Large intestine (tissue), 3 donors: Measurements from ENCODE around the gene SRGAP2C. TPM values are rescaled to one million over a fixed set of nuclear protein-coding genes. Genes with fewer than 3 reads are reported as not detected.
"Not testable (repeated sequence)": the region's sequence is repeated elsewhere in the genome, so short reads cannot be mapped to it uniquely, and the experiment has no call there.

ENCODE experiments used
- DNase-seq, 2 donors: peaks; one replicate each; pipeline versions ENCODE4 v3.0.0 to v3.0.0-alpha.2; 2013
- H3K27ac ChIP-seq: one replicate; pipeline ENCODE4 v1.5.1; 2013; ENCODE audit warnings: low read length
- H3K27me3 ChIP-seq: 2 replicates; pipeline ENCODE4 v1.6.1; 2013; ENCODE audit warnings: low read length; ENCODE audit not compliant: control insufficient read depth, insufficient read depth
- H3K36me3 ChIP-seq: 2 replicates; pipeline ENCODE4 v1.6.1; 2013; ENCODE audit warnings: low read length; ENCODE audit not compliant: control insufficient read depth, insufficient read depth
- H3K4me1 ChIP-seq: one replicate; pipeline ENCODE4 v1.6.1; 2013; ENCODE audit warnings: low read length; ENCODE audit not compliant: control insufficient read depth, insufficient read depth
- H3K4me3 ChIP-seq: one replicate; pipeline ENCODE4 v1.5.1; 2013; ENCODE audit warnings: low read length
- H3K9me3 ChIP-seq: one replicate; pipeline ENCODE4 v1.6.1; 2013; ENCODE audit warnings: mild to moderate bottlenecking, low read depth, low read length, moderate library complexity; ENCODE audit not compliant: control insufficient read depth
- whole genome bisulfite sequencing: methylation state at CpG from one replicate; pipeline ENCODE4 v1.1.5; 2013; ENCODE audit warnings: low lambda C conversion rate; ENCODE audit not compliant: insufficient coverage; 5-methylcytosine and 5-hydroxymethylcytosine counted together
- polyA plus RNA-seq: library from polyadenylated mRNA; unstranded; fragments of 120-200 nt; gene quantifications from one replicate; pipeline ENCODE4 v1.2.1, GENCODE V29; 2013

Gene SRGAP2C
- polyA plus RNA-seq, 1 donor, result 6.6 TPM

- DNase-seq, H3K27ac ChIP-seq, H3K4me1 ChIP-seq, H3K36me3 ChIP-seq, H3K9me3 ChIP-seq, H3K4me3 ChIP-seq, H3K27me3 ChIP-seq: not testable (repeated sequence)
- no CpG with 5 or more reads among the region's 20 CpGs for WGBS
These were observed 1.4 kb downstream of the SRGAP2C start for GRCh38 chr1:121186191-121186590.

GRCh38 chr1:121187914-121188313 is 3.1 kb downstream of the SRGAP2C start:
- H3K4me3 ChIP-seq, H3K27ac ChIP-seq, H3K4me1 ChIP-seq, H3K9me3 ChIP-seq, H3K36me3 ChIP-seq, H3K27me3 ChIP-seq: not testable (repeated sequence)
- peak in 1 of 2 donors; percentile 1 for DNase-seq
- no CpG with 5 or more reads among the region's 5 CpGs for WGBS

GRCh38 chr1:121192512-121192911 is 7.7 kb downstream of the SRGAP2C start:
- H3K9me3 ChIP-seq, H3K4me1 ChIP-seq, H3K27me3 ChIP-seq, DNase-seq, H3K27ac ChIP-seq, H3K36me3 ChIP-seq, H3K4me3 ChIP-seq: not testable (repeated sequence)
- no CpG with 5 or more reads among the region's 2 CpGs for WGBS

GRCh38 chr1:121197095-121197882 is 12.5 kb downstream of the SRGAP2C start:
- not testable (repeated sequence) for H3K36me3 ChIP-seq, H3K9me3 ChIP-seq, H3K27me3 ChIP-seq, H3K27ac ChIP-seq, H3K4me1 ChIP-seq, DNase-seq, H3K4me3 ChIP-seq
- WGBS, result no CpG with 5 or more reads among the region's 7 CpGs

- not testable (repeated sequence) for H3K4me1 ChIP-seq, H3K36me3 ChIP-seq, H3K4me3 ChIP-seq, DNase-seq, H3K27me3 ChIP-seq, H3K9me3 ChIP-seq, H3K27ac ChIP-seq
- no CpG with 5 or more reads among the region's 3 CpGs for WGBS
These were observed 15.0 kb downstream of the SRGAP2C start for GRCh38 chr1:121199763-121200162.

- WGBS, result no CpG with 5 or more reads among the region's 1 CpG
- H3K4me3 ChIP-seq, H3K36me3 ChIP-seq, H3K4me1 ChIP-seq, H3K27me3 ChIP-seq, H3K9me3 ChIP-seq, H3K27ac ChIP-seq, DNase-seq: not testable (repeated sequence)
These were observed 15.5 kb downstream of the SRGAP2C start for GRCh38 chr1:121200232-121200631.

GRCh38 chr1:121200985-121201981 is 16.5 kb downstream of the SRGAP2C start:
- H3K27ac ChIP-seq, H3K4me3 ChIP-seq, H3K9me3 ChIP-seq, H3K4me1 ChIP-seq, H3K36me3 ChIP-seq, H3K27me3 ChIP-seq: not testable (repeated sequence)
- peak in 1 of 2 donors; percentile 22 for DNase-seq
- WGBS, result no CpG with 5 or more reads among the region's 13 CpGs

- not testable (repeated sequence) for H3K27ac ChIP-seq, H3K9me3 ChIP-seq, H3K4me3 ChIP-seq, H3K27me3 ChIP-seq, DNase-seq, H3K4me1 ChIP-seq, H3K36me3 ChIP-seq
- no CpG with 5 or more reads among the region's 3 CpGs for whole genome bisulfite sequencing
These were observed 18.2 kb downstream of the SRGAP2C start for GRCh38 chr1:121202986-121203385.

- no CpG with 5 or more reads among the region's 8 CpGs for WGBS
- H3K27ac ChIP-seq, result not testable (repeated sequence)
These were observed 21.3 kb downstream of the SRGAP2C start for GRCh38 chr1:121205786-121206711.

GRCh38 chr1:121207328-121207727 is 22.6 kb downstream of the SRGAP2C start:
- not testable (repeated sequence) for DNase-seq, H3K27me3 ChIP-seq, H3K4me3 ChIP-seq, H3K9me3 ChIP-seq, H3K36me3 ChIP-seq, H3K4me1 ChIP-seq, H3K27ac ChIP-seq
- no CpG with 5 or more reads among the region's 2 CpGs for WGBS

More at GRCh38 chr1:121205786-121206711, 21.3 kb downstream of the SRGAP2C start:
- not testable (repeated sequence) for H3K4me3 ChIP-seq, H3K27me3 ChIP-seq, H3K9me3 ChIP-seq, H3K4me1 ChIP-seq, H3K36me3 ChIP-seq, DNase-seq
